Activated CD4-positive, alpha-beta memory T cell treated with anti-CD3 and anti-CD28 coated beads for 36 hours (primary cell): ENCODE results near the gene WDR5. TPM values are rescaled to one million over a fixed set of nuclear protein-coding genes. Genes with fewer than 3 reads are reported as not detected.

ENCODE experiments used
- CTCF ChIA-PET: fragments of 350-600 bp; sonication (Branson Sonifier 250); formaldehyde crosslinking; loops from one replicate; lab custom pipeline; 2021; ENCODE audit warnings: antibody characterized with exemption, inconsistent platforms; lab: Charles Lee
- POLR2A ChIA-PET: fragments of 350-600 bp; sonication (Branson Sonifier 250); formaldehyde crosslinking; loops from one replicate; lab custom pipeline; 2021; ENCODE audit warnings: antibody characterized with exemption; lab: Charles Lee
- DNase-seq: peaks from one replicate; pipeline ENCODE4 v3.0.0-alpha.2; 2020
- H3K27ac Mint-ChIP-seq: one replicate; pipeline ENCODE4 v1.8.0; 2021; ENCODE audit warnings: mixed read lengths
- H3K27me3 Mint-ChIP-seq: one replicate; pipeline ENCODE4 v1.8.0; 2021; ENCODE audit warnings: mixed read lengths
- H3K36me3 Mint-ChIP-seq: one replicate; pipeline ENCODE4 v1.8.0; 2021; ENCODE audit warnings: mixed read lengths
- H3K4me1 Mint-ChIP-seq: one replicate; pipeline ENCODE4 v1.8.0; 2021; ENCODE audit warnings: low read depth, mixed read lengths
- H3K4me3 Mint-ChIP-seq: one replicate; pipeline ENCODE4 v1.8.0; 2021; ENCODE audit warnings: mild to moderate bottlenecking, mixed read lengths
- H3K9me3 Mint-ChIP-seq: one replicate; pipeline ENCODE4 v1.8.0; 2021; ENCODE audit warnings: mixed read lengths
- intact Hi-C: fragments of 100-400 bp; cut with micrococcal nuclease; formaldehyde crosslinking; loops from one replicate; pipeline ENCODE4 v1.15.1; 2023
- total RNA-seq, 2 experiments: library from RNA; stranded (reverse); gene quantifications; one replicate each; pipeline ENCODE4 v1.2.3, GENCODE V29; 2021

WDR5 gene
- total RNA-seq, 2 experiments from 2014 or later: 41.6 to 43.0 TPM

DNA sequence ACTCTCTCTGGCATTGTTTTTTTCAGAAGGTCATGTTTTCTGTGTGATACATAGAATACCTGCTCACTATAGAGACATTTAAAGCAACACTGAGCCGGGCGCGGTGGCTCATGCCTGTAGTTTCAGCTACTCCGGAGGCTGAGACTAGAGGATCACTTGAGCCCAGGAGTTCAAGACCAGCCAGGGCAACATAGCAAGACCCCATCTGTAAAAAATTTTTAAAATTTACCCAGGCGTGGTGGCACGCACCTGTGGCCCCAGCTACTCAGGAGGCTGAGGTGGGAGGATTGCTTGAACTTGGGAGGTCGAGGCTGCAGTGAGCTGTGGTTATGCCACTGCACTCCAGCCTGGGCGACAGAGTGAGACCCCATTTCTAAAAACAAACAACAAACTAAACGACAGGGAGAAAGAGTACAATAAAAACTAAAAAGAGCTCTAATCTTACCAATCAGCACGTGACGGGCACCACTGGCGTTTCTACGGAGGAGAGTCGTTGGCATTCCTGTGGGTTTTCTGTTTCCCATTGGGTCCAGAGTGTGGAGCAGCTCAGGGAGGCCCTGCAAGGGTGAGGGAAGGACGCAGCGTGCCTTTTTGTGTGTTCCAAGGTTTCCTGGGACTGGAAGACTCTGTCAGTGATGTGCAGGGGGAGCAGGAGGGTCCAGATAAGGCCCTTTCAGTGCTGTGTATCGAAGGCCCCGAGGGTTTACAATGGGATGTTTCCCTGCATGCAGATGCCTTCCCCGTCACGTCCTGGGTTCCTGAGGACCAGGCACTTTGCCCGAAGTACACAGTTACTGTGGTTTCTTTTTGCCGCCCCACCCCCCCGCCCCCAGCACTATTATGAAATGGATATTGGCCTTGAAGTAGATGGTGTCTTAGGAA, 35.7 kb downstream of the WDR5 start:
- Mint-ChIP-seq H3K9me3 (peaks cover 5% of the 10 kb centered on the region), H3K4me3 (no peak overlapping the region), H3K27ac (no peak overlapping the region), H3K36me3 (no peaks in the 10 kb centered on the region), H3K27me3 (no peaks in the 10 kb centered on the region), H3K4me1 (peaks cover under 1% of the 10 kb centered on the region)
- ChIA-PET POLR2A (no interaction called here), CTCF (interaction anchor here (0.6 to 2.6 kb wide), 25 partner anchors 8 to 285 kb away, joined by 3 to 60 read pairs (median 4); partner anchors contain the start of gene WDR5)
- no peak for DNase-seq
- intact Hi-C loops: no loop called here

DNA sequence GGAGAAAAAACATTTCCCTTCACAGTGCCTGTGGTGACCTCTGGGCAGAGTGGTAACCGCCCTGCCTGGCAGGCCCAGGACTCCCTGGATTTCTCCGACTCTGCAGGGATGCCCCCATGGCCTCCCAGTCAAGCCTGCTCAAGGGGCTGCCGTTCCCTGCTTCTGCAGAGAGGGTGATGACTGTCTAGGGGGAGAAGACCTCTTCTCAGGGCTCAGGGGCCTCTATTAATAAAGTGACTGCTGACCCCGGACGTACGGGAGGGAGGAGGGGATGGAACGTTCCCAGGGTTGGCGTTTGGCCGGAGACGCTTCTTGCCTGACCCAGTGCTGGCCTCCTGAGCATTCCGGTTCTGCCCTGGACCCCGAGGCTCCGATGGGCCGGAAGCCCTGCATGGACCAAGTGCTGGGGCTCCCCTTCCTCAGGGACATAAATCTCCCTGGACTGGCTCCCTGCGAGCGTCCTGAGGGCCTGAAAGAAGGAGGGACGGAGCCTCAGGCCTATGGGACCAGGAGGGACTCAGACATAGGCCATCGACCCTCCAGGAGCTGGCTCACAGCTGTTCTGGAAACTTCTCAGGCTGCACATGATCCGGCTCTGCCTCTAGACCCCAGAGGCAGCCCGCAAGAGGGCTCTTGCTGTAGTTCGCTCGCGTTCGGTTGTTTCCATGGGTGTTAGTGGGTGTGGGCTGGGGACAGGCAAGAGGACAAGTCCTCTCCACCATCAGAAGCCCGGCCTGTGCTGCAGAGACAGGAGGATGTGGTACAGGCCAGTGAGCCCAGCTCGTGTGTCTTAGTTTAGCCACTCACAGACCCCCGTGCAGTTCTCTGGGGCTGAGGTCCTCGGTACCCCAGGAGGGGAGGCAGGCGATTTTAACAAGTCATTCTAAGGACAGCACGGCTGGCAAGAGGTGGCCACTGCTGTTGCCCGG, 36.6 kb downstream of the WDR5 start:
- no peak for DNase-seq
- POLR2A ChIA-PET: no interaction called here
- H3K36me3 Mint-ChIP-seq: no peaks in the 10 kb centered on the region
- CTCF ChIA-PET: interaction anchor here (0.6 to 2.6 kb wide), 10 partner anchors 13 to 1045 kb away, joined by 3 to 60 read pairs (median 4); no protein-coding TSS in a partner anchor
- H3K4me1 Mint-ChIP-seq: no peaks in the 10 kb centered on the region
- no peaks in the 10 kb centered on the region for H3K27me3 Mint-ChIP-seq
- no peak overlapping the region for H3K4me3 Mint-ChIP-seq
- no peak overlapping the region for H3K27ac Mint-ChIP-seq
- intact Hi-C loops: no loop called here
- peaks cover 5% of the 10 kb centered on the region for H3K9me3 Mint-ChIP-seq

GRCh38 chr9:134173127-134174072, 37.5 kb downstream of the WDR5 start:
- POLR2A ChIA-PET: no interaction called here
- Mint-ChIP-seq H3K27me3 (peaks cover 2% of the 10 kb centered on the region), H3K9me3 (peaks cover 5% of the 10 kb centered on the region), H3K36me3 (no peaks in the 10 kb centered on the region), H3K27ac (no peak overlapping the region), H3K4me1 (no peaks in the 10 kb centered on the region), H3K4me3 (no peak overlapping the region)
- CTCF ChIA-PET: interaction anchor here (0.7 to 2.6 kb wide), 3 partner anchors 269 to 1046 kb away, joined by 3 to 18 read pairs (median 4); no protein-coding TSS in a partner anchor
- no peak for DNase-seq
- intact Hi-C loops: no loop called here

GRCh38 chr9:134174073-134174449, 38.2 kb downstream of the WDR5 start:
- no peak for DNase-seq
- Mint-ChIP-seq H3K27me3 (peaks cover 2% of the 10 kb centered on the region), H3K36me3 (no peaks in the 10 kb centered on the region), H3K4me3 (no peak overlapping the region), H3K4me1 (no peaks in the 10 kb centered on the region), H3K9me3 (no peaks in the 10 kb centered on the region), H3K27ac (no peak overlapping the region)
- POLR2A ChIA-PET: no interaction called here
- CTCF ChIA-PET: interaction anchor here (0.6 to 2.6 kb wide), 2 partner anchors 232 to 269 kb away, joined by 4 to 18 read pairs; no protein-coding TSS in a partner anchor
- intact Hi-C loops: no loop called here

GRCh38 chr9:134174526-134175290, 38.8 kb downstream of the WDR5 start:
- DNase-seq: no peak
- Mint-ChIP-seq H3K27me3 (peaks cover 2% of the 10 kb centered on the region), H3K9me3 (no peaks in the 10 kb centered on the region), H3K4me3 (no peak overlapping the region), H3K4me1 (no peaks in the 10 kb centered on the region), H3K36me3 (no peaks in the 10 kb centered on the region), H3K27ac (no peak overlapping the region)
- intact Hi-C loops: no loop called here
- CTCF ChIA-PET: interaction anchor here (0.6 to 2.6 kb wide), 3 partner anchors 231 to 274 kb away, joined by 3 to 18 read pairs (median 4); no protein-coding TSS in a partner anchor
- POLR2A ChIA-PET: no interaction called here

DNA sequence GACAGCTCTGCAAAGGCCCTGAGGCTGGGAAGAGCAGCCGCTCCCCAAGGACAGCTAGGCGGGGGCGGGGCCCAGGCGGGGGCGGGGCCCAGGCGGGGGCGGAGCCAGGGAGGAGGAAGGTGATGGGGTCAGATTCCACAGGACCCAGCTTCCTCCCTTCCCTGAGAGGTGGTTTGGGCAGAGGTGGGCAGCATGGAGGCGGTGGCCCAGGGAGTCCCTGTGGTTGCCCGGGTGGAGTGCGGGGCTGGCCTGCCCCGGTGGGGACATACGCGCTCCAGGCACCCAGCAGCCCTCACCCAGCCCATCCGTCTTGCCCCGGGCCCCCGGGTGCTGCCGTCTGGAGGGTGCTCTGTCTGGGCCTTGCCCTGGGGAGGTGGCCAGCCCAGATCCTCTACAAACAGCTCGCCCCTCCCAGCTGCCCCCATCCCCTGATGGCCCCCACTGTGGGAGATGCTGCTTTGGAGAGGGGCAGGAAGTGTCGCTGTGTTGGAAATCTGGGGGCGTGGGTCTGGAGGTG, 39.5 kb downstream of the WDR5 start:
- POLR2A ChIA-PET: no interaction called here
- intact Hi-C loops: no loop called here
- H3K27me3 Mint-ChIP-seq: peaks cover 2% of the 10 kb centered on the region

DNA sequence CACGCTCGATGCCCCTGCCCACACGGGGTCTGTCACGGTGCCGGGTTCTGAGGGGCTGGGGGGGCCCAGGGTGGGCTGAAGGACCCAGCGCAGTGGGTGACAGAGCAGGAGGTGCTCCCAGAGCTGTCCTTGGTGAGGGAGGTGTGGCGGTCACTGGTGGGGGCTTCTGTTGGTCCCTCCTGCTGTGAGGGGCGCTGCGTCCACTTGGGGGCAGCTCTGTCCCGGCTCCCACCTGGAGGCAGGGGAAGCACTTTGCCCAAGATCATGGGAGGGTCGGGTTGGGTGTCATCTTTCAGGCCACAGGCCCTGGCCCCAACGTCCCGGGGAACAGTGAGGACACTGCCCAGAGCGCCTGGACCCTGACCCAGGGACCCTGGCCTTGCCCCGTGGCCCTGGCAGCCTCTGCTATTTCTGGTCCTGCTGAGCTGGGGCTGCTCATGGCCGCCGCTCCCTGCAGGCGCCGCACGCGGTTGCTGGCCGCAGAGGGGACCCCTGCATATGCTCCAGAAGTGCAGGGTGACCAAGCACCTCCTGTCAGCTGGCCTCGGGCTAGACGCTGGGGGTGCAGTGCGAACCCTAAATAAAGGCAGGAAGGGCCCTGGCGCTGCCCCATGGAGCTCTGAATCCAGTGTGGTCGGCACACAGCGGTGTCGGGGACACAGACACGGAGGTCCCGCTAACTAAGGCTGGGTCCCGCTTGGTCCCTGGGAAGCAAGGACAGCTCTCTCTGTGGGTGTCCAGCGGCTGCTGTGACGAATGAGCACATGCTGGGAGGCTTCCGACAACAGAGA, 40.1 kb downstream of the WDR5 start:
- H3K27ac Mint-ChIP-seq: no peak overlapping the region
- POLR2A ChIA-PET: no interaction called here
- H3K4me3 Mint-ChIP-seq: no peak overlapping the region
- no peak for DNase-seq
- no peaks in the 10 kb centered on the region for H3K9me3 Mint-ChIP-seq
- peaks cover 2% of the 10 kb centered on the region for H3K4me1 Mint-ChIP-seq
- no peaks in the 10 kb centered on the region for H3K36me3 Mint-ChIP-seq
- peaks cover 4% of the 10 kb centered on the region for H3K27me3 Mint-ChIP-seq
- intact Hi-C loops: no loop called here
- CTCF ChIA-PET: interaction anchor here (1.1 to 2.6 kb wide), 2 partner anchors 267 to 273 kb away, joined by 3 to 18 read pairs; no protein-coding TSS in a partner anchor

More for the DNA sequence above, 39.5 kb downstream of the WDR5 start:
- Mint-ChIP-seq H3K9me3 (no peaks in the 10 kb centered on the region), H3K27ac (no peak overlapping the region), H3K4me1 (no peaks in the 10 kb centered on the region), H3K4me3 (no peak overlapping the region), H3K36me3 (no peaks in the 10 kb centered on the region)
- CTCF ChIA-PET: interaction anchor here (1.1 to 2.6 kb wide), 2 partner anchors 267 to 274 kb away, joined by 3 to 18 read pairs; no protein-coding TSS in a partner anchor
- no peak for DNase-seq

GRCh38 chr9:134176599-134176968, 40.7 kb downstream of the WDR5 start:
- Mint-ChIP-seq H3K4me1 (peaks cover 5% of the 10 kb centered on the region), H3K4me3 (no peak overlapping the region), H3K27me3 (peaks cover 4% of the 10 kb centered on the region), H3K27ac (no peak overlapping the region), H3K9me3 (no peaks in the 10 kb centered on the region), H3K36me3 (no peaks in the 10 kb centered on the region)
- no peak for DNase-seq
- CTCF ChIA-PET: no interaction called here
- intact Hi-C loops: no loop called here
- POLR2A ChIA-PET: no interaction called here

- ChIA-PET CTCF (no interaction called here), POLR2A (no interaction called here)
- Mint-ChIP-seq H3K27ac (no peak overlapping the region), H3K4me1 (peaks cover 10% of the 10 kb centered on the region), H3K4me3 (no peak overlapping the region), H3K27me3 (peaks cover 4% of the 10 kb centered on the region), H3K9me3 (no peaks in the 10 kb centered on the region), H3K36me3 (no peaks in the 10 kb centered on the region)
- DNase-seq: no peak
- intact Hi-C loops: no loop called here
Observed at GRCh38 chr9:134177186-134177585, 41.3 kb downstream of the WDR5 start.
